HG02588 (cell line): ENCODE results near the gene CABLES1.
"Not testable (repeated sequence)": the region's sequence is repeated elsewhere in the genome, so short reads cannot be mapped to it uniquely, and the experiment has no call there.

Experiments
- ATAC-seq: cut with Tn5 transposase; IDR thresholded peaks from one replicate; pipeline ENCODE4 v1.9.1; 2021; ENCODE audit warnings: mild to moderate bottlenecking, moderate library complexity; ENCODE audit not compliant: unreplicated experiment

Gene CABLES1

DNA sequence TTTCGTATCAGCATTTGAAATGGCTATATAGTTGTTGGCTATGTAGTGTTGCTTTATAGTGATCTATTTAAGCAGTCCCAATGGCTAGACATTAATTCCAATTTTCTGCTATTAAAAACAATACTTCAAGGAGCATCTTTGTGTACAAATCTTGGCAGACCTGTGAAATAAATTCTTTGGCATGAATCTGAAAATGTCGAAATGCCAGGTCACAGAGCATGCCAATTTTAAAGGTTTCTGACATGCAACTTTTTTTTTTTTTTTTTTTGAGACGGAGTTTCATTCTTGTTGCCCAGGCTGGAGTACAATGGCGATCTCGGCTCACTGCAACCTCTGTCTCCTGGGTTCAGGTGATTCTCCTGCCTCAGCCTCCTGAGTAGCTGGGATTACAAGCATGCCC is 26.8 kb upstream of the CABLES1 start:
- ATAC-seq, result no peak

GRCh38 chr18:23109163-23109562 is 26.1 kb upstream of the CABLES1 start:
- ATAC-seq, result not testable (repeated sequence)

DNA sequence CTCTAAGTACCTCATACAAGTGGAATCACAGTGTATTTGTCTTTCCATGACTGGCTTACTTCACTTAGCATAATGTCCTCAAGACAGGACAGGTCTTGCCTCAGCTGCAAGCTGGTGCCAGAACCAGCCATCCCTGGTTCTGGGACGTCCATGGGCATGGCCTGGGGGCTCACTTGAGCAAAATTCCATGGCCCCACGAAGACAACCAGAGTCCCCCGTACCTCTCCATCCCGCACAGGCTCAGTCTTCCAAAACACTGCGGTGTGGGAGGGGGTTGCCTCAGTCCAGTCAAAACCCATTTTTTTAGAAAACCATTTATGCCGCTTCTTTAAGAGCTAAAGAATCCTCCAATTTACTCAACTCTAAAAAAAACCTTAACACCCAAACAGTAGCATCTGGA is 21.7 kb upstream of the CABLES1 start:
- no peak for ATAC-seq

GRCh38 chr18:23114171-23114881 is 21.0 kb upstream of the CABLES1 start:
- ATAC-seq, result no peak

DNA sequence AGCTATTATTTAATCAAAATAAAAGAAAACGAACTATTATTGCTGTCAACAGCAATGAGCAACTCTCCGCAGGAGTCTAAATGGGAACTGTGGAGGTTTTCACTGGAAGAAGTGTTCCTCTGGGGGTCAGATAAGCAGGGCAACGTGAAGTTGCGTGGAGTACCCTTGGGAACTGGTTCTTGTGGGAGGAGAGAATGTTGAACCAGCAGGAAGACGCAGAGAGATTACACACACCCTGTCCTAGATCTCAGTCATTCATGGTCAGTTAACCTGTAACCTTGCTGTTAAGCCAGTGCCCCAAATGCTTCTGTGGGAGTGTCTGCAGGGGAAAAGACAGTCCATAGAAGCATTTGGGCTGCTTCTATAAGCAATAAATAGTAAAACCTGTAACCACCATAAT is 20.4 kb upstream of the CABLES1 start:
- ATAC-seq, result no peak

DNA sequence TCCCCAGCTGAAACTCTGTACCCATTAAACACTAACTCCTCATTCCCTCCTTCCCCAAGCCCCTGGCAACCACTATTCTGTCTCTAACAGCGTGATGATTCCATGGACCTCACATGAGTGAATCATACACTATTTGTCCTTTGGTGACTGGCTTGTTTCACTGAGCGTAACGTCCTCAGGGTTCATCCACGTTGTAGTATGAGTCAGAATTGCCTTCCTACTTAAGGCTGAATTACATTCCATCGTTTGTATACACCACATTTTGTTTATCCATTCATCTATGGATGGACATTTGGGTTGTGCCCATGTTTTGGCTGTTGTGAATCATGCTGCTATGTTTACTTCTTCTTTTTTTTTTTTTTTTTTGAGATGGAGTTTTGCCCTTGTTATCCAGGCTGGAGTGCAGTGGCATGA is 19.6 kb upstream of the CABLES1 start:
- no peak for ATAC-seq

- ATAC-seq, result no peak
Observed at GRCh38 chr18:23121133-23121532, 14.2 kb upstream of the CABLES1 start.

DNA sequence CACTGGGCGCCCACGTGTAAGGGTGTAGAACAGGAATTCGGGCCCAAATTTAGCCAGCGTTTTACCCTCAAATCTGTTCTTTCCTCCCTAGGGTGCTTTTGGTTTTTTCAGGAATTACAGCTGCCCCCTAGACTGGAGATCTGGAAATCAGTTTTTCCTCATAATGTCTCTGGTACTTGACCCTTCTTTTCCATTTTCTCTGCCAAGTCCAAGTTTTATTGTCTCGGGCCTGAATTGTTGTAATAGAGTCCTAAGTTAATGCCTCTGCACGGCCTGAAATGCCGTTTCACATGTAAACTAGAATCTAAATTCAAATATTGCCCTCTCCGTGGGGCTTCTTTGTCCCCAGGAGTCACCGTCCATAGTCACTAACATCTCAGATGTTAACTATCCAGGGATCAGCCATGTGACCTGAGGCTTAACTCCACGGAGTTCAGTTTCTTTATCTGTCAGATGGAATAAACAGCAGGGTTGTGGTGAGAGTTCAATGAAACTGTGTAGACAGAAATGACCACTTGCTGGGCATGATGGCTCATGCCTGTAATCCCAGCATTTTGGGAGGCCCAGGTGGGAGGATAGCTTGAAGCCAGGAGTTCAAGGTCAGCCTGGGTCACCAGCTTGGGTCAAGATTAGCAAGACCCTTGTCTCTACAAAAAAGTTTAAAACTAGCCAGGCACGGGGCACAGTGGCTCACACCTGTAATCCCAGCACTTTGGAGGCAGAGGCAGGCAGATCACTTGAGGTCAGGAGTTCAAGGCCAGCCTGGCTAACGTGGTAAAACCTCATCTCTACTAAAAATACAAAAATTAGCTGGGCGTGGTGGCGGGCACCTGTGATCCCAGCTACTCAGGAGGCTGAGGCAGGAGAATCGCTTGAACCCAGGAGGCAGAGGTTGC is 12.7 kb upstream of the CABLES1 start:
- no peak for ATAC-seq

- no peak for ATAC-seq
Observed at GRCh38 chr18:23126376-23127056, 8.8 kb upstream of the CABLES1 start.

- no peak for ATAC-seq
Observed at GRCh38 chr18:23127090-23127489, 8.2 kb upstream of the CABLES1 start.

- no peak for ATAC-seq
Observed at GRCh38 chr18:23129355-23130002, 5.8 kb upstream of the CABLES1 start.

DNA sequence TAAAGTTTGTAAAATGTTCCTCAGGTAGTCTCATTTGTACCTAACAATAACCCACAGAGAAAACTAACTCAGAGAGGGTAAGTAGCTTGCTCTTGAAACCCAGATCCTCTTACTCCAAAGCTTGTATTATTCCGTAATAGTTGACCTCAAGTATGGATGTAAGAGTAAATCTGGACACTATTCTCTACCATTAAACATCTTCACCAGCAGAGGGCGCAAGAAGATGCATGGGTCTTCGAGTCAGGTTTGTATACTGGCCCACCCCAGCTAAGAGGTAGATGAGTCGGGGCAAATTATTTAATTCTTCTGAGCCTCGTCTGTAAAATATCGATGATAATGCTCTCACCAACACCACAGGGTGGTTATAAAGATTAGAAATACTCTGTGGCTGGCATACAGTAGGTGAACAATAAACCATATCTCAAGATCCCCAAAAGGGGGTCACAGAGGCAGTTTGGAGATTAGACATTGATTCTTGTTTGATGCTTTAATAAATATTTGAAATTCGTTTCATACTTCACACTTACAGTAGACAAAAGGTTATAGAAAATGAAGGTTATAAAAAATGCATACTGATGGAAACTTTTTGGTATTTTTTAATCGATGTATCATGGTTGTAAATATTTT is 3.5 kb upstream of the CABLES1 start:
- no peak for ATAC-seq

GRCh38 chr18:23133860-23134779 is 1.2 kb upstream of the CABLES1 start:
- peak; percentile 26 for ATAC-seq

GRCh38 chr18:23135550-23136325 is 453 bp downstream of the CABLES1 start:
- peak; percentile 33 for ATAC-seq

DNA sequence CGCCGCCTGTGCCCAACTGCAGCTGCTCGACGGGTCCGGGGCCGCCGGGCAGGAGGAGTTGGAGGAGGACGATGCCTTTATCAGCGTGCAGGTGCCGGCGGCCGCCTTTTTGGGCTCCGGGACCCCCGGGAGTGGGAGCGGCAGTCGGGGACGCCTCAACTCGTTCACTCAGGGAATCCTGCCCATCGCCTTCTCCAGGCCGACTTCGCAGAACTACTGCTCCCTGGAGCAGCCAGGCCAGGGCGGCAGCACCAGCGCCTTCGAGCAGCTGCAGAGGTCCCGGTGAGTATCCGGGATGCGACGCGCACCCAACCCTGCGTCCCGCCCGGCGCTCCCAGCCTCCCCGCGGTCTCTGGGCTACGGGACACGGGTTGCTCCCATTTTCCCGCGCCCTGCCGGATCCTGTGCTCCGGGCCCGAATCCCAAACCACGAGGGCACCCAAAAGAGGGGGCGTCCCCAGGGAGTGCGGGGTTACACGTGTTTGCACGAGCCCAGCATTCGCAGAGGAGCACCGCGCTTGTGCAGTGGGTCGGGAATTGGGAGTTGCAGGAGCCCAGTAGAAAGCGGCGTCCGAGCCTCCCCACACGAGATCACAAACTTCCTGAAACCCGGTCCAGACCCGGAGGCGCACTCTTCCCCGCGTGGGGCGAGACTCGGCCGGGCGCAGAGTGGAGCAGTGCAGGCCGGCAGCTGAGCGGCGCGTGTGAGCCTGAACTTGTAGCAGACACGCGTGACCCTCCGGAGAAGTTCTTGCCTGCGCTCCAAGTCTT is 1.2 kb downstream of the CABLES1 start:
- ATAC-seq, result peak; percentile 18

DNA sequence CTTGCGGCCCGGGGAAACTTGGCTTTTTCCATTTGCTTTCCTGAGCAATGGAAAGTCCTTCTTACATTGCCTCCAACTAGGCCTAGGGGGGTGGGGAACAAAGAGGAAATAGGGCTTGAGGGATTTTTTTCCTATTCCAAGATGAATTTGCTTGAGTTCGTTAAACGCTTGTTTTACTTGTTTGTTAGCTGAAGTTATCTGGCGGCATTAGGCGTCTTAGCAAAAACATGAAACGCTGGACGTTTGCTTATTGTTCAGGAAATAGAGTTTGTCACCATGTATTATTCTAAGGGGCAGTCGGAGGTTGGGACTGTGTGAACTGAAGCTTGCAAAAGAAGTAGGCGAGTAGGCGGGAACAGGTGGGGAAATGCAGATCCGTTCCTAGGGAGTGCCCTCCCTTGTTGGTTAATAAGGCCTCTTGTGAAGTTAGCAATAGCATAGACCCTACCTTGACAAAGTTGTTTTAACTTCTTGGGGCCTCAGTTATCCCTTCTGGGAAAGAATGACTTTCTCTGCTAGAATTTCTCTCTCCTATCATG is 1.9 kb downstream of the CABLES1 start:
- ATAC-seq, result no peak

- ATAC-seq, result no peak
Observed at GRCh38 chr18:23137788-23138216, 2.5 kb downstream of the CABLES1 start.

DNA sequence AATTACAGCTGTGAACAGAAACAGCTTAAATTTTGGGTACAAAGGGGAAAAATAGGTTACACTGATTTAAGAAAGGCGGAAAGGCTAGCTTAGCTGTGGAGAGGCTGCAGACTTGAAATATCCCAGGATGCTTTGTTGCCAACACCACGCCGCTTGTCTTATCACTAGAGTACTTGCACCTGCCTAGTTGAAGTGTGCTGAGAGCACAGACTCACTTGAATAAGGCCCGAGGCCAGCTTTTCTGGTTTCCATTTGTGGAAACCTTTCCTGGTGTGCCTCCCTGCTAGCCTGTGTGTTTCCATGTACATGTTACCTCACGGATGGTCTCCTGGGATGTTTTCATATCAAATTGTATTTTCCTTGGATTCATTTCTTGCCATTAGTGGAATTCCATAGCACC is 3.2 kb downstream of the CABLES1 start:
- no peak for ATAC-seq
